OCI-LY3 (cell line): Measurements from ENCODE around the gene ATXN7.

Source experiments
- EZH2phosphoT487 ChIP-seq: fragments of 200-600 bp; shearing (Covaris generic); IDR thresholded peaks from 2 replicates; pipeline ENCODE4 v1.6.1; 2018; ENCODE audit warnings: antibody characterized with exemption, mixed run types, low read depth
- TF ChIP-seq, protein P1 (sequence below): fragments of 200-600, 300-600 bp; sonication (generic); IDR thresholded peaks from 2 replicates; pipeline ENCODE4 v1.5.1; 2014; ENCODE audit warnings: antibody characterized with exemption, low read length, low read depth

DNA sequence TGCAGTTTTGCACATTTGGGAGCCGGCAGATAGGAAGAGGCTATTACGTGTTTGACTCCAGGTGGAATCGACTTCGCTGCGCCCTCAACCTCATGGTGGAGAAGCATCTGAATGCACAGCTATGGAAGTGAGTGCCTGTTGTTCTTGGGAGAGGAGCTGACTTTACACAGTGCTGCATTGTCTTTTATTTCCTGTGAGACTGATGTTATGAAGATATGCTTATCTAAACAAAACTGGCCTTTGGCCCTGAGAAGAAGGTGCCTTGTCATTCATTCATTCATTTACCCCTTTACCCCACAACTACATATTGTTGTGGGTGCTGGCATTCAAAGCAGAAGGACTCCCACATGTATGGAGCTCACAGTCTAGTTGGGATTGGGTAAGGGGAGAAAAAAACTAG, 127.1 kb downstream of the ATXN7 start:
- TF ChIP-seq, protein P1, sequence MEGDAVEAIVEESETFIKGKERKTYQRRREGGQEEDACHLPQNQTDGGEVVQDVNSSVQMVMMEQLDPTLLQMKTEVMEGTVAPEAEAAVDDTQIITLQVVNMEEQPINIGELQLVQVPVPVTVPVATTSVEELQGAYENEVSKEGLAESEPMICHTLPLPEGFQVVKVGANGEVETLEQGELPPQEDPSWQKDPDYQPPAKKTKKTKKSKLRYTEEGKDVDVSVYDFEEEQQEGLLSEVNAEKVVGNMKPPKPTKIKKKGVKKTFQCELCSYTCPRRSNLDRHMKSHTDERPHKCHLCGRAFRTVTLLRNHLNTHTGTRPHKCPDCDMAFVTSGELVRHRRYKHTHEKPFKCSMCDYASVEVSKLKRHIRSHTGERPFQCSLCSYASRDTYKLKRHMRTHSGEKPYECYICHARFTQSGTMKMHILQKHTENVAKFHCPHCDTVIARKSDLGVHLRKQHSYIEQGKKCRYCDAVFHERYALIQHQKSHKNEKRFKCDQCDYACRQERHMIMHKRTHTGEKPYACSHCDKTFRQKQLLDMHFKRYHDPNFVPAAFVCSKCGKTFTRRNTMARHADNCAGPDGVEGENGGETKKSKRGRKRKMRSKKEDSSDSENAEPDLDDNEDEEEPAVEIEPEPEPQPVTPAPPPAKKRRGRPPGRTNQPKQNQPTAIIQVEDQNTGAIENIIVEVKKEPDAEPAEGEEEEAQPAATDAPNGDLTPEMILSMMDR, result no peak
- TF ChIP-seq EZH2phosphoT487, result no peak
